Prostate gland (tissue), 2 donors: ENCODE measurements around the gene TBC1D22A. TPM values are rescaled to one million over a fixed set of nuclear protein-coding genes. Genes with fewer than 3 reads are reported as not detected.

Experiments
- DNase-seq: peaks from one replicate; pipeline ENCODE4 v3.0.0-alpha.2; 2019; ENCODE audit warnings: low spot score
- H3K27ac ChIP-seq, 2 donors: fragments of 200-600 bp; sonication (generic); 2 replicates each; pipeline ENCODE4 v1.5.1; 2017 to 2019
- H3K27me3 ChIP-seq: fragments of 200-600 bp; sonication (generic); replicated peaks from 2 replicates; pipeline ENCODE4 v1.5.1; 2019; ENCODE audit not compliant: insufficient read depth
- H3K36me3 ChIP-seq, 2 donors: fragments of 200-600 bp; sonication (generic); 1 replicate in 1 of 2; 2 replicates in 1 of 2; pipeline versions ENCODE4 v1.5.1 to v1.8.1; 2017 to 2019
- H3K4me1 ChIP-seq: fragments of 200-600 bp; sonication (generic); replicated peaks from 2 replicates; pipeline ENCODE4 v1.5.1; 2019
- H3K4me3 ChIP-seq, 2 donors: fragments of 200-600 bp; sonication (generic); 2 replicates each; pipeline ENCODE4 v1.5.1; 2017 to 2019
- H3K9me3 ChIP-seq: fragments of 200-600 bp; sonication (generic); 2 replicates; pipeline ENCODE4 v1.5.1; 2017
- POLR2A ChIP-seq: fragments of 450-650 bp; IDR thresholded peaks from one replicate; pipeline ENCODE4 v1.6.1; 2016; ENCODE audit warnings: antibody characterized with exemption, mild to moderate bottlenecking
- POLR2AphosphoS5 ChIP-seq: sonication (generic); formaldehyde crosslinking; IDR thresholded peaks from one replicate; pipeline ENCODE4 v1.6.1; 2017; ENCODE audit warnings: antibody characterized with exemption
- WGBS: methylation state at CpG from one replicate; pipeline ENCODE4 v1.1.5; 2018; 5-methylcytosine and 5-hydroxymethylcytosine counted together
- intact Hi-C: fragments of 100-400 bp; cut with DNase I; formaldehyde crosslinking; loops from one replicate; pipeline ENCODE4 v1.14.2; 2022
- total RNA-seq, 2 donors: library from RNA; depleted of rRNA; stranded (reverse); fragments of >200 nt; gene quantifications; one replicate each; pipeline ENCODE4 v1.1.0, GENCODE V29; 2016
- TF ChIP-seq, protein P1 (sequence below), 4 experiments: fragments of 200-600 bp in 2 of 4; fragments of 450-650 bp in 2 of 4; sonication (generic) in 2 of 4; IDR thresholded peaks; 1 replicate in 3 of 4; 2 replicates in 1 of 4; pipeline ENCODE4 v1.5.1; 2016 to 2019; ENCODE audit warnings: antibody characterized with exemption in 4 of 4, mild to moderate bottlenecking in 2 of 4, moderate library complexity in 2 of 4

TBC1D22A gene
- total RNA-seq, 2 donors from 2014 or later = 16.0 to 30.7 TPM

DNA sequence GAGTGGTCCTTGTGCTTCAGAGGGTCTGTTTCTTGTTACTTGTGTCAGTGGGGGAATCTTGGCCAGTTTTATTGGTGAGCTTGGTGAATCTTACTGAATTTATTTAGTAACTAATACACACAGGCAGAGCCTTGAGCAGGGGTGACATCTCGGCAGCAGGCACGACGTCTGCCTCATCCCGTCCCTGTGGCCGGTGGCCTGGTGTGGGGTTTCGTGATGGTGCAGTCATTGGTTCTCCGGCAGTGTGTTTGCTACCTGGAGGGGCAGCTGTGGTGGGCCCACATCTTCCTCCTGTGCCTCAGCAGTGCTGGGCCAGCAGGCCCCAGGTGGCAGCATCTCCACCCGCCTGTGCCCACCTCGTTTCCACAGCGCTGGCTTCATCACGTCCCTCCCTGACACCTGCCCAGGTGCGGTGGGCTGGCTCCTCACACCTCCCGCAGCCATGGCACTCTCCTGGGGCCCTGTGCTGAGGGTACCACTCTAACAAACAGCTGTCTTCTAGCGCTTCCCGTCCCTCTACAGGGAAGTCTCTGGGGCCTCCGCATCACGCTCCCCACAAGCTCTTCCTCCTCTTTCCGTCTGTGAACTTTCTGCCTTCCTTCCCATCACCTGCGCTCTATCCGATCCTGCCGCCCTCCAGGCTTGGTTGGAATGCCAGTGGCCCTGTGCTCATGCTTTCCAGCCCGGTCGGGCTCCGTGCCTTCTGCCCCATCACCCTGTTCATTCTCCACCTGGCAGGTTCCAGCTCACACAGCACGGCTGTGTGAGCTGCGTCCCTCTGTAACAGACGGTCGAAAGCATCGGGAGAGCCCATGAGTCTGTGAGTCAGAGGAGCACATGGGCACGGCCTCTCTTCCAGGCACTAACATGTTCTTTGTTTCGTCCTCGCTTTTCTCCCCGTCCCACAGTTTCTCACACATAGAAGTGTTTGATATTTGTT is 203.4 kb downstream of the TBC1D22A start:
- DNase-seq = no peak
- no peak for TF ChIP-seq POLR2AphosphoS5
- TF ChIP-seq POLR2A = no peak
- TF ChIP-seq, protein P1, sequence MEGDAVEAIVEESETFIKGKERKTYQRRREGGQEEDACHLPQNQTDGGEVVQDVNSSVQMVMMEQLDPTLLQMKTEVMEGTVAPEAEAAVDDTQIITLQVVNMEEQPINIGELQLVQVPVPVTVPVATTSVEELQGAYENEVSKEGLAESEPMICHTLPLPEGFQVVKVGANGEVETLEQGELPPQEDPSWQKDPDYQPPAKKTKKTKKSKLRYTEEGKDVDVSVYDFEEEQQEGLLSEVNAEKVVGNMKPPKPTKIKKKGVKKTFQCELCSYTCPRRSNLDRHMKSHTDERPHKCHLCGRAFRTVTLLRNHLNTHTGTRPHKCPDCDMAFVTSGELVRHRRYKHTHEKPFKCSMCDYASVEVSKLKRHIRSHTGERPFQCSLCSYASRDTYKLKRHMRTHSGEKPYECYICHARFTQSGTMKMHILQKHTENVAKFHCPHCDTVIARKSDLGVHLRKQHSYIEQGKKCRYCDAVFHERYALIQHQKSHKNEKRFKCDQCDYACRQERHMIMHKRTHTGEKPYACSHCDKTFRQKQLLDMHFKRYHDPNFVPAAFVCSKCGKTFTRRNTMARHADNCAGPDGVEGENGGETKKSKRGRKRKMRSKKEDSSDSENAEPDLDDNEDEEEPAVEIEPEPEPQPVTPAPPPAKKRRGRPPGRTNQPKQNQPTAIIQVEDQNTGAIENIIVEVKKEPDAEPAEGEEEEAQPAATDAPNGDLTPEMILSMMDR (IDR thresholded peaks at IDR 0.05) = no peak
- Histone ChIP-seq H3K4me1 (no peaks in the 10 kb centered on the region), H3K4me3 (no peak overlapping the region), H3K9me3 (no peaks in the 10 kb centered on the region), H3K36me3 (no peaks in the 10 kb centered on the region), H3K27ac (no peak overlapping the region), H3K27me3 (no peaks in the 10 kb centered on the region)
- intact Hi-C loops = no loop called here
- 94% methylated on average over 33 of the region's 33 CpGs for WGBS

DNA sequence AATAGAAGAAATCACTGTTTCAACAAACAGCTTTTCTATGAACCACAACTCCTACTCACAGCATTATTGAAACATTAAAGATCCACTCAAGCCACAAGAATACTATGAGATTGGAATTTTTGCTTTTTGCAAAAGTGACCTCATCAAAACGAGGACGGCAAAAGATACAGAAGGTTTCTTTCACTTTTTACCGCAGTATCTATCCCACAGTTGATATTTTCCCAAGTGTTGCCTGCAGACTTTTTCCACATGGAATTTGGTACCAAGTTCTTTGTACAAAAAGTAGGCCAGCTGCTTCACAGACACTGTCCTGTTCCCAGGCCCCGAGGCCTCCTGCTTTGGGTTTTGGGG is 204.0 kb downstream of the TBC1D22A start:
- Histone ChIP-seq H3K27me3 (no peaks in the 10 kb centered on the region), H3K9me3 (no peaks in the 10 kb centered on the region), H3K4me3 (no peak overlapping the region), H3K27ac (no peak overlapping the region), H3K4me1 (no peaks in the 10 kb centered on the region), H3K36me3 (no peaks in the 10 kb centered on the region)
- 83% methylated on average over 4 of the region's 4 CpGs for WGBS
- no peak for DNase-seq
- intact Hi-C loops = no loop called here
- TF ChIP-seq, protein P1 (IDR thresholded peaks at IDR 0.05) = no peak
- TF ChIP-seq POLR2AphosphoS5 = no peak
- no peak for TF ChIP-seq POLR2A

DNA sequence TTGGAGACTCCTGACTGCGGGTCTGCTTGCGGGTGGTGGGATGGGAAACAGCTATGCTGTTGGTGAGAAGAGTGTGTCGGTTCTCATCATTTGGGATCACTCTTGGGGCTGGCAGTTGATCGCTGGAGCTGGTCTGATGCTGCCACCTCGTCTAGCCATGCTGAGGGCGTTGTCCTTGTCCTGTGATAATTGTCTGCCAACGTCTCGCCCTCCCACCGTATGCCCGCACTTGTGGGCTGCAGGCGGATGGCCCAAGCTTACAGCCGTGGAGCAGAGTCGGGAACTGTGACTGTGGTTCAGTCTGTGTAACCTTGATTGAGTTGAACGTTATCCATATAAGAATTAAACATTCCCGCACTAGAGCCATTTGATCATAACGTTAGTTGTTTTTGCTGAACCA is 204.4 kb downstream of the TBC1D22A start:
- Histone ChIP-seq H3K4me1 (no peaks in the 10 kb centered on the region), H3K4me3 (no peak overlapping the region), H3K27me3 (no peaks in the 10 kb centered on the region), H3K9me3 (no peaks in the 10 kb centered on the region), H3K36me3 (no peaks in the 10 kb centered on the region), H3K27ac (no peak overlapping the region)
- intact Hi-C loops = no loop called here
- TF ChIP-seq, protein P1 (IDR thresholded peaks at IDR 0.05) = no peak
- TF ChIP-seq POLR2A = no peak
- no peak for TF ChIP-seq POLR2AphosphoS5
- WGBS = 94% methylated on average over 16 of the region's 16 CpGs
- DNase-seq = no peak

DNA sequence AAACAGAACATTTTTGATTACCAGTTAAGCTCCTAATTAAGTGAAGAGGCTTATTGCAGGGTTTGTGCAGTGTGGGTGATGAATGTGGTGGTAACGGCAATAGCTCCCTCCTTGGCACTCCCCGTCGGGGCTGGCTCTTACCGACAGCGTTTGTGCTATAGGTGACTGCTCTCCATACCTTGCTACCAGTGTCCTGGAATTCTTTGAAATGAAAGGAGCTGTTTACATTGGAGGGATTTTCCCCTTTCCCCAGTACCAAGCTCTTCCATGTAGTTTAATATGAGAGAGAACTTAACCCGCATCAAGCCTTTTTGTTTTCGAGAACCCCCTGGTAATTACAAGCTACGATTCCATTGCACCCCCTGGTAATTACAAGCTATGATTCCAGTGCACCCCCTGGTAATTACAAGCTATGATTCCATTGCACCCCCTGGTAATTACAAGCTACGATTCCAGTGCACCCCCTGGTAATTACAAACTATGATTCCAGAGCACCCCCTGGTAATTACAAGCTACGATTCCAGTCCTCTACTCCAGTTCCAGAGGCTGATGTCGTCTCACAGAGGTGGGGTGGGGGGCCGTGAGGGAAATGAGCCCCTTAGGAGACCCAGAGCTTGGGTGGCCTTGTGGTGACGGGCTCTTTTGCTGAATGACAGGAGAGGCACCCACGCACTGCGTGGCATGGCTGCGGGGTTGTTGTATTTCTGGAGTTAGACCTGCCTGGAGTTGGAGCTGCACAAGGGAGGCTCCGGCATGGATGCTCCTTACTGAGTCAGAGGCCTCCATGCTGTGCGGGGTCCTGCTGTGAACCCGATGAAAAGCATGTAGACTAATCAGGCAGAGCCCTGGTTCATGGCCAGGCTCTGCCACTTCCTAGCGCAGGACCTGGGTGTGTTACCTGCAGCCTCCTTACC is 205.3 kb downstream of the TBC1D22A start:
- no peaks in the 10 kb centered on the region for H3K9me3 ChIP-seq
- TF ChIP-seq, protein P1 (IDR thresholded peaks at IDR 0.05) = no peak
- intact Hi-C loops = no loop called here
- H3K4me1 ChIP-seq = no peaks in the 10 kb centered on the region
- no peak for DNase-seq
- no peaks in the 10 kb centered on the region for H3K27me3 ChIP-seq
- no peaks in the 10 kb centered on the region for H3K36me3 ChIP-seq
- 92% methylated on average over 20 of the region's 20 CpGs for WGBS
- no peak overlapping the region for H3K27ac ChIP-seq
- H3K4me3 ChIP-seq = no peak overlapping the region
